Activated naive CD4-positive, alpha-beta T cell treated with Interleukin-2 at 50 U/mL for 16 hours (primary cell): Measurements from ENCODE around the gene ACYP2.

ENCODE experiments used
- DNase-seq: peaks from one replicate; pipeline ENCODE4 v3.0.0-alpha.2; 2020

Gene ACYP2

GRCh38 chr2:54330162-54330925 is 214.9 kb downstream of the ACYP2 start:
- peak; percentile 87 for DNase-seq

- no peak for DNase-seq
These were observed 215.8 kb downstream of the ACYP2 start for GRCh38 chr2:54330926-54331835.

- no peak for DNase-seq
These were observed 217.0 kb downstream of the ACYP2 start for GRCh38 chr2:54332386-54332785.

GRCh38 chr2:54336136-54336976 is 220.9 kb downstream of the ACYP2 start:
- no peak for DNase-seq

GRCh38 chr2:54336977-54337255 is 221.5 kb downstream of the ACYP2 start:
- DNase-seq, result no peak

- DNase-seq, result no peak
These were observed 226.2 kb downstream of the ACYP2 start for GRCh38 chr2:54341656-54342055.

GRCh38 chr2:54342603-54343002 is 227.2 kb downstream of the ACYP2 start:
- no peak for DNase-seq

GRCh38 chr2:54347622-54348021 is 232.2 kb downstream of the ACYP2 start:
- DNase-seq, result no peak

GRCh38 chr2:54348646-54349045 is 233.2 kb downstream of the ACYP2 start:
- no peak for DNase-seq

GRCh38 chr2:54350426-54350825 is 235.0 kb downstream of the ACYP2 start:
- no peak for DNase-seq

- no peak for DNase-seq
These were observed 237.8 kb downstream of the ACYP2 start for GRCh38 chr2:54353216-54353615.
